Stromal cell of bone marrow (primary cell): ENCODE data around the gene ZNF662.
"Not testable (repeated sequence)": the region's sequence is repeated elsewhere in the genome, so short reads cannot be mapped to it uniquely, and the experiment has no call there.

Experiments used
- DNase-seq: peaks from one replicate; pipeline ENCODE4 v3.0.0-alpha.2; 2012; ENCODE audit warnings: low read depth

Gene ZNF662

DNA sequence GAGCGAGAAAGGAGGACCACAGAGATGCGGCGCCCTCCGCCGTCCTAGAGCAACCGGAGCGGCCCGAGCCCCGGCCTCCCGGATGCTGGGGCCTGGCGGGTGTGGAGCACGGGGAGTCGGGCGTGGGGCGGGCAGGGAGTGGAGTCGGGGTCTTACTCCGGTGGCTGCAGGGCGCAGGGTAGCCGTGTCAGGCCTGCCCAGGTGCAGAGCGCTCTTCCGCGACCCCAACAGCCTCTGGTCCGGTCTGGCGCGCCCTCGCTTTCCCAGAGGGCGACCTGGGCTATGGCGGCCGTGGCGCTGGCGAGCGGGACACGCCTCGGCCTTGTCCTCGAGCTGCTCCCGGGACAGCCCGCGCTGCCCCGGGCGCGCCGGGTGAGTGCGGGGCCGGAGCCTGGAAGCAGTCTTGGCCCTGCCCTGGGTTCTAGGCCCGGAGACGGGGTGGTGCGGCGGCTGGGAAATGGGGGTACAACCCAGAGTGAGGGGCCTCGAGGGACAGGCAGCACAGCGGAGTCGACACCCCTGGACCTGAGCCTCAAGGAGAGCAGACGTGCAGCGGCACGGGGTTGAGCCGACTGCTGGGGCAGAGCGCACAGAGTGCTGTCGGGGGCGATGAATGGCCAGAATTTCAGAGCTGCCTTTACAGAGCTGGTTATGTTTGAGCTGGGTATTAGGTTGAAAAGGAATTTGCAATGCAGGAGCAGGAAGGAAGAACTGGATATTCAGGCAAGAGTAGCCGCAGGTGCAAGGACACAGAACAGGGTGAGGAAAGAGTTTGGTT is at the start of gene ZNF662:
Gene ZNF662, plus strand, starts transcription at position 73 of the 778 bp plus-strand sequence. CDS start 1,973 bp downstream, outside the sequence.
- peak; percentile 14 for DNase-seq

DNA sequence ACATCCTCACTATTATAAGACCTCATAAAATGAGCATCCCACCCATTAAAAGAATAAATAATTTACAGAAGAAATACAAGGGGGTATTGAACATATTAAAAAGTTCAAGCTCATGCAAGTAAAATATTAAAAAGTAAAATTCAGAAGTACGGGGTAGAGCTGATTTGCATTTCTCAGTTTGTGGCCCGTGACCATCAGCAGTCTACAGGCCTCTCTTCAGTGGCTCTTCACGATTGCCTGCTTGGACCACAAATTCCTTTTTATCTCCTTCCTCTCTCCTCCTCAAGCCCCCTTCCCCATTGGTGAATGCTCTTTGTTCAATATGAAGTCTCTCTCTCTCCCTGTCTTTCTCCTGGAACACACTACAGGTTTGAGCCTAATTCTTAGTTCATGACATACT is 49.4 kb upstream of the ZNF662 start:
- no peak for DNase-seq

DNA sequence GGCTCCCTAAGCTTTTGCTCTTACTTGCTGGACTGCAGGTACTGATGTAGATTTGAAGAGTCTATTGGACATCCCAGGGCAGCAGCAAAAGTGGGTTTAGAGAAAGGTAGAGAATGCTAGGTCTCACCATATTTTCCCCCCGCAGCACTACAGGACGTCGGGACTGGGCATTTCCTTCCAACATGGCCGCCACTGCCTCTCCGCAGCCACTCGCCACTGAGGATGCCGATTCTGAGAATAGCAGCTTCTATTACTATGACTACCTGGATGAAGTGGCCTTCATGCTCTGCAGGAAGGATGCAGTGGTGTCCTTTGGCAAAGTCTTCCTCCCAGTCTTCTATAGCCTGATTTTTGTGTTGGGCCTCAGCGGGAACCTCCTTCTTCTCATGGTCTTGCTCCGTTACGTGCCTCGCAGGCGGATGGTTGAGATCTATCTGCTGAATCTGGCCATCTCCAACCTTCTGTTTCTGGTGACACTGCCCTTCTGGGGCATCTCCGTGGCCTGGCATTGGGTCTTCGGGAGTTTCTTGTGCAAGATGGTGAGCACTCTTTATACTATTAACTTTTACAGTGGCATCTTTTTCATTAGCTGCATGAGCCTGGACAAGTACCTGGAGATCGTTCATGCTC is 41.5 kb upstream of the ZNF662 start:
- DNase-seq = no peak

DNA sequence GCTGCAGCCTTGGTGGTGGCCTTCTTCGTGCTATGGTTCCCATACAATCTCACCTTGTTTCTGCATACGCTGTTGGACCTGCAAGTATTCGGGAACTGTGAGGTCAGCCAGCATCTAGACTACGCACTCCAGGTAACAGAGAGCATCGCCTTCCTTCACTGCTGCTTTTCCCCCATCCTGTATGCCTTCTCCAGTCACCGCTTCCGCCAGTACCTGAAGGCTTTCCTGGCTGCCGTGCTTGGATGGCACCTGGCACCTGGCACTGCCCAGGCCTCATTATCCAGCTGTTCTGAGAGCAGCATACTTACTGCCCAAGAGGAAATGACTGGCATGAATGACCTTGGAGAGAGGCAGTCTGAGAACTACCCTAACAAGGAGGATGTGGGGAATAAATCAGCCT is 40.7 kb upstream of the ZNF662 start:
- DNase-seq = no peak

DNA sequence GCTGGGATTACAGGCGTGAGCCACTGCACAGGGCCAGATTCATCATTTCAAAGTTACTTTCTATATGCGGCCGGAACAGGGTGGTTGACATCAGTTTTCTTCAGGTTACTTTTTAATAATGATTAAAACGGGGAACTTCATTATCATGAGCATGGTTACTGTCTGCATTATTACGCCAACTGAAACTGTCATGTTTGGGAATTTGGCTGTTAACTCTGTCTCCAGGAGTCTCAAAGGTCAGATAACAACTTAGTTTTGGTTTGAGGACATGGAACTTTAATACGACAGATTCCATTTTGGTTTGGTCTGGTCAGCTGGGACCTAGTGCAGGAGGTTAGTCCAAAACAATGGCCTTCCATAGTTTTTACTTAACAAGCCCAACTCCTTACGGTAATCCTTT is 38.8 kb upstream of the ZNF662 start:
- no peak for DNase-seq

DNA sequence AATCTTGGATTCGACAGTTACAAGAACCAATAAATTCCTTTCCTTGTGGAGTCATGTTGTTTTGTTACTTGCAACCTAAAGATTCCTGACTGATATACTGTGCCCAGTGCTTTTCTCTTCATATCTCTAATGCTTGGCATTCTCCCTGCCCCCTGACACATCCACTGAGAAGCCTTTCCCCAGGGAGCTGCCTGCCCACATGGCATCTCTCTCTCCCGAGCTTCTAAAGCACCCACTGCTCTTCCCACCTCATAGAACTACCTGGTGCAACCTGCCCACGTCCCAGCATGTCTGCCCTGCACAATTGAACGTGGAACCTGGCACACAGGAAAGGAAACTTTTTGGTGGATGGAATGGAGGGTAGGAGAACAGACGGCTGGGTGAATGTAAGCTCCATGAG is 37.1 kb upstream of the ZNF662 start:
- DNase-seq = no peak

DNA sequence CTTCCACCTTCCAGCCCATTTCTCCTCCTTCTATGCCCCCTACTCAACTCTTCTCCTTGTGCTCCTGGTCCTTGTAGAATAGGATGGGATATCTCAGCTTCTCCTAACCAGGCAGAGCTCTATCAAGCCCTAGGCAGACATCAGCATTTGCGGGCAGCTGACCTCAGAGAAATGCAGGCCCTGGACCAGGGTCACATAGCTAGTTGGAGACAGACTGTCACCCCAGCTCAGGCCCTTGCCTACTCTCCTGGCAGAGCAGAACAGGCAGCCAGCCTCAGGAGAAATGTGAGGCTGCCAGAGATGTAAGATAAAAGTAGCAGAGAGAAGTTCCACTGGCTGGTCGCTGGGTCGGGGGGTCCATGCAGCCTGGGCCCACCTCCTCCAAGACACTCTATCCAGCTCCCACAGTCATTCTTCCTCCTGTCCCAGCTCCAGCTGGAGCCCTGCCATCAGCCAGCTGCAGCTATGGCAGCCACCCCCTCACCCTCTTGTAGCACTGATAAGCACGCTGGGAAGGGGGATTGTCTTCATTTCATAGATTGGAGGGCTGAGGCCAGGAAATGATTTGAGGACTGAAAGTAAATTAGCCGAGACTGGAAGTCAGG is 34.2 kb upstream of the ZNF662 start:
- no peak for DNase-seq

DNA sequence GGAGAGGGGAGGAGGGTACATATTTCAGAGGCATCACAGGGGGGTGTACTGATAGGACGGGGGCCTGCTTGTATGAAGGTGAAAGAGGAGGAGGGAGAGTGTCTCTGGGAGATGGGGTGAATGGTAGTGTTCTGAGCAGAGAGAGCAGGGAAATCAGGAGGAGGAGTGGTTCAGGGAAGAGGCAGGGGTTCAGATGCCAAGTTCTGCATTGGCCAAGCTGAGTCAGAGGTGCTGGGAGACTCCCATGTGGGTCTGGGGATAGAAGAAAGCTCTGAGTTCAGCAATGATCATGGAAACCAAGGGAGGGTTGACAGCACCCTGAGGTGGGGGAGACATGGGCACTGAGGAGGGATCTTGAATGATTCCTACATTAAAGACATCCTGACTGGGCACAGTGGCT is 33.2 kb upstream of the ZNF662 start:
- peak; percentile 4 for DNase-seq

DNA sequence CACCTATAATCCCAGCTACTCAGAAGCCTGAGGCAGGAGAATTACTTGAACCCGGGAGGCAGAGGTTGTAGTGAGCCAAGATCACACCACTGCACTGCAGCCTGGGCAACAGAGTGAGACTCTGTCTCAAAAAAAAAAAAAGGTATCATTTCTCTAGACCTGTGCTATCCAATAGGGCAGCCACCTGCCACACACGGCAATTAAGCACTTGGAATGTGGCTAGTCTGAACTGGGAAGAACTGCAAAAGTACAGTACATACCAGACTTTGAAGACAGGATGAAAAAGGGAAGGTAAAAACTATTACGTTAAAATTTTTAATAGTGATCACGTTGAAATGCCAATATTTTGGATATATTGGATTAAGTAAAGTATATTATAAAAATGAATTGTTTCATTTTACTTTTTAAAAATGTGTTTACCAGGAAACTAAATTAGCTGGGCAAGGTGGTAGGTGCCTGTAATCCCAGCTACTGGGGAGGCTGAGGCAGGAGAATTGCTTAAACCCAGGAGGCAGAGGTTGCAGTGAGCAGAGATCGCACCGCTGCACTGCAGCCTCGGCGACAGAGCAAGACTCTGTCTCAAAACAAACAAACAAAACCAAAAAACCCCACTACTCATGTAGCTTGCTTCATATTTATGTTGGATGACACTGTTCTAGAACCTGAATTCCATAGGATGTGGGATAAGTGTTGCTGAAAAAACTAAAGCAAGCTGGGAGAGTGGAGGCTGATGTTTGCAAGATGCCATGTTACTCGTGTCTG is 32.5 kb upstream of the ZNF662 start:
- no peak for DNase-seq

DNA sequence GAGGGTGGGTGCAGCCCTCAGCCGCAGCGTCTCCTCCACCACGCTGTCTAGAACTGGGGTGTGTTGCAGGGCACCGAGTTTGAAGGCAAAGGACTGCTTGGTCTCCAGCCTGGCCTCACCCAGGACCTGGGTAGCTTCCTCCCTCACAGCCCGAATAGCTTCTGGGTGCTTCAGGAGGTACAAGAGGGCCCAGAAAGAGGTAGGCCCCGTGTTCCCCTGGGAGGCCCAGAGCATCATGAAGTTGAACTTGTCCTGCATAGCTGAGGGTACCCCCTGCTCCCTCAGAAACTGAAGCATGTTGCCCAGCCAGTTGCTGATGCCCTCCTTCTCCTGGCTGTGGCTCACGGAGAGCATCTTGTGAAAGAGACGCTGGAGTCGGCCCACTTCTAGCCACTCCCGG is 31.2 kb upstream of the ZNF662 start:
- no peak for DNase-seq

DNA sequence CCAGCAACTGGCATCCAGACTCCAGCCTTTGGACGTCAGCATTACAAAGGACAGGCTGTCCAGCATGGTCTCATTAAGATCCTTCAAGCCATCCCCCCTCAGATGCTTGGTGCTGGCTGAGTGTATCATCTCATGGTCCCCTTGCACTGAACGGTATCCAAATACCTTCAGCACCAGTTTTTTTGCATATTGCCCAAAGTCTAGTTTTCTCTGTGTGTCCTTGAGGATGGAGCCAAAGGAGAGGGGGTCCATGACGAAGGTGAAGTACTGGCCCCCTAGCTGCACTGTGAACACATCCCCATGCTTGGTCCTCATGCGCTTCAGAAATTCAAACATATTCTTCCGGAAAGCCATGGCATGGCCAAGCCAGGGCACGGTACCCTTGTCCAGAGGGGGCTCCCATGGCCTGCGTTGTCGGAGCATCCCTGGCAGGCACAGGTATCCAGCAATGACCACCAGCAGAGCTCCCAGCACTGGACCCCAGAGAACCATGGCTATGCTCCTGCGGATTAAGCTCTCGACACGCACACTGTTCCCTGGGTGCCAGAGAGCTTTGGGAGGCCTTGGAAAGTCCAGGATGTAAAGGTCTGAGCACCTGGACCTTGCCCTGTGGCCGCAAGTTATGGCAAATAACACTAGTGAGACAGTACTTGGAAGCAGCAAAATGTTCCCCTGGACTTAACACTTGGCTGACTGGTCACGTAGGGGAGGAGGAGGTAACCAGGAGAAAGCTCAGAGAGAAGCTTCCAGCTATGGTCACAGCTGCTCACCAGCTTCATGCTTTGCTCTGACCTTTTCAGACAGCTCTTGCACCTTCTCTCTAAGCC is 30.4 kb upstream of the ZNF662 start, which contains the start of gene CYP8B1:
Gene CYP8B1, minus strand, starts transcription at position 555 of the 827 bp plus-strand sequence. Its CDS starts 63 bp downstream, at position 492.
- no peak for DNase-seq

DNA sequence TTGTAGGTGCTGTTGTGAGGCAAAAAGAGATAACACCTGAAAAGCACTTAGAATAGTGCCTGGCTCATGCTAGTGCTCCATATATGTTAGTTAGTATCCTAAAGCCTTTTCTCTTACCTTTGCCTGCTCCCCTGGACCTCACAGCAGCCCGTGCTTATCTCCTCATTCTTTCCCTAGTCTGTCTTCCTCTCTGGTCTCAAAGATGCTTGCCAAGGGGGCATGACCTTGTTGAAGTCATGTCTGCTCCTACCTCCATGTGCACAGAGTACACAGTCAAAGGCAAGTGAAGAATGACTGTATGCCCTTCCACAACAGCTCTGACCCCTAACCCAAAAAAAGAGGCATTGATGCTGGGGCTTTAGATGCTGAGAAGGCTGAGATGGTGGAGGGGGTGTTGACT is 29.5 kb upstream of the ZNF662 start:
- no peak for DNase-seq

DNA sequence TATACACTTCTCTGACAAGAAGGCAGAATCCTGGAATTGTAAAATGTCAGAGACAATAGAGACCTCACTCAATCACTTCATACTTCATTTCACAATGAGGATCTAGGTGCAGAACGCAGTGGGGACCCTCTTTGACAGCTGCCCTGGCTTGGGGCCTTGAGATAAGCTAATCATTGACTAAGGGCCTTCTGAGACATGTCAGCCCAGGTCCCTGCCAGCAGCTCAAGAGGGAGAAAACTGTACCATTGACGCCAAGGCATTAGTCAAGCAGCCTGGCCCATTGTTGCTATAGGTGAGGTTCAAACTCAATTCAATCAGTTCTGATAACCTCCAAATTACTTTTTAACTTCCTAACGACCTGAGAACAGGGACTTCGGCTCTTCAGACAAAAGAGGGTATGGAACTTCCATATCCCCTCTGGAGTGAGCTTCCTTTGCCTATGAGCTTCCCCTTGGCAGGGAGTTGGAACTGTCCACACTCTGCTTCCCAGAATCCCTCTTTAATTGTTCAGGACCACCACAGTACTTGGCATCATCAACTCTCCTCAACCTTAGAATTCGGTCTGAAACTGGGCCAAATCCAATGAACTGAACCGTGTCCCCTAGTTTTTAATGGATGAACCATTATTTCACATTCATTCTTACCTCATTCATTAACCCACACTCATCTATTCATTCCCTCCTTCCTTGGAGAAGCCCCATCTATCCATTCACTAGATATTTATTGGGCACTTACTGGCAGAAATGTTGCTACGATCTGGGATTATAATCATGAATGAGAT is 28.8 kb upstream of the ZNF662 start:
- DNase-seq = no peak

DNA sequence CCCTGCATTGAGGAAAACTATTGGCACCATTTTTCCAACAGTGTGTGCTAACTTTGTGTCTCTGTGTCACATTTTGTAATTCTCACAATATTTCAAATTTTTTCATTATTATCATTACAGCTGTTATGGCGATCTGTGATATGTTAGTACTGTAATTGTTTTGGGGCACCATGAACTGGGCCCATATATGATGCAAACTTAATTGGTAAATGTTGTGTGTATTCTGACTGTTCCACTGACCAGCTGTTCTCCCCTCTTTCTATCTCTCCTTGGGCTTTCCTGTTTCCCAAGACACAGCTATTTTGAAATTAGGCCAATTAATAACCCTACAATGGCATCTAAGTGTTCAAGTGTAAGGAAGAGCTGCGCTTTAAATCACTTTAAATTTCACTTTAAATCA is 28.1 kb upstream of the ZNF662 start:
- no peak for DNase-seq

DNA sequence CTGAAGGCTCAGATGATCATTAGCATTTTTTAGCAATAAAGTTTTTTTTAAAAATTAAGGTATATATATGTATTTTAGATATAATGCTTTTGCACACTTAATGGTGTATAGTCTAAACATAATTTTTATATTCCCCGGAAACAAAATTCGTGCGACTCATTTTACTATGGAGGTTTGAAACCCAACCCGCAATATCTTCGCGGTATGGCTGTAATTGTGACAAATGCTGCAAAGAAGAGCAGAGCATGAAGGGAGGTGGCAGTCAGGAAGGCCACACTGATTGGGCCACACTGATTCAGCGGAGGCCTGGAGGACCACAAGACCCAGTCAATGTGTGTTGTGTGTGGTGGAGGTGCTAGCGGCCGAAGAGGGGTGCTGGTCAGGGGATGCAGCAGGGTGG is 25.8 kb upstream of the ZNF662 start:
- no peak for DNase-seq

DNA sequence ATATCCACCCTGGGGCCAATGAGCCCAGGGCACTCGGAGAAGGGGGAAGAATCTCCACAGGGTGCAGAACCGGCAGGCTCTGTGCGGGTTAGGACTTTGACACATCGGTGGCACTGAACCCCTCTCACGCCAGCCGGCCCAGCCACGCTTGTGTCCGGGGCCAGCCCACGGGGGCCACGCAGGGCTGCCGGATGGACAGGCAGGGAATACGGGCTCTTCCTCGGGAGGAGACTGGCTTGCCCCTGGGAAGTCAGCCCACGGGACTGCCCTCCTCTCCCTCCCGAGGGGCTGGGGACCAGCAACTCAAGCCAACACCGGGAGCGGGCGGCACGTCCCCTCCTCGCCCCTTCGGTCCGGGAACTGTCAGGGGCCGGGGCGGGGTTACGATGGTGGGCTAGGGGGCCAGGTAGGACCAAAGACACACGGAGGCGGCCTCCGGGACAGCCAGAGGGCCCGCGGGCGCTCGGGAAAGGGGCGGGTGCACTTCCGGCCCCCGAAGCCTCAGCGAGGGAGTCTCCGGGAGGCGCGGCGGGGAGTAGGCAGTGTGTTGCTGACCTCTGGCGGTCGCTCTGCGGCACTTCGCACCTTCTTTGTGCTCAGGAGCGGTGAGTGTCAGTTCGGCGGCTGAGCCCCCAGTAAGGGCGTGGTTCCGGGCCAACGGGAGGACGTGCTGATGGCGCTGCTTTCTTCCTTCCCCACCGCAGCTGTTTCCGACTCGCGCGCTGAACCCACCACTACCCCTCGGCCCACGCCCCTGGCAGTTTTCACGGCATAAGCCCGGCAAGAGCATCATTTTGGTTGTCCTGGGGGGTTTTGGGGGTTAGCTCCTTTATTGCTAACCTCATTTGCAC is 25.1 kb upstream of the ZNF662 start:
- peak; percentile 47 for DNase-seq

DNA sequence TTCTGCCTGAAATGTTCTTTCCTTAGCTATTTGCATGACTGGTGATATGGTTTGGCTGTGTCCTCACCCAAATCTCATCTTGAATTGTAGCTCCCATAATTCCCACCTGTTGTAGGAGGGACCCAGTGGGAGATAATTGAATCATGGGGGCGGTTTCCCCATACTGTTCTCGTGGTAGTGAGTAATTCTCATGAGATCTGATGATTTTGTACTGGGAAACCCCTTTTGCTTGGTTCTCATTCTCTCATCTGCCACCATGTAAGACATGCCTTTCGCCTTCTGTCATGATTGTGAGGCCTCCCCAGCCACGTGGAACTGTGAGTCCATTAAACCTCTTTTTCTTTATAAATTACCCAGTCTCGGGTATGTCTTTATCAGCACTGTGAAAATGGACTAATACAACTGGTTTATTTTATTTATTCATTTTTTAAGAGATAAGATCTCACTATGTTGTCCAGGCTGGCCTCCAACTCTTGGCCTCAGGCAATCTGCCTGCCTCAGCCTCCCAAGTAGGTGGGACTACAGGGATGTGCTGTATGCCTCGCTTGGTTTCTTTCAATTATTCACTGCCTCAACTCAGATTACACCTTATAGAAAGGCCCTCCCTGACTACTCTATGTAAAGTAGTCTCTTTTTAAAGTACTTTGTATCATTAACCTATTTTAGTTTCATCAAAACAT is 22.6 kb upstream of the ZNF662 start:
- not testable (repeated sequence) for DNase-seq

DNA sequence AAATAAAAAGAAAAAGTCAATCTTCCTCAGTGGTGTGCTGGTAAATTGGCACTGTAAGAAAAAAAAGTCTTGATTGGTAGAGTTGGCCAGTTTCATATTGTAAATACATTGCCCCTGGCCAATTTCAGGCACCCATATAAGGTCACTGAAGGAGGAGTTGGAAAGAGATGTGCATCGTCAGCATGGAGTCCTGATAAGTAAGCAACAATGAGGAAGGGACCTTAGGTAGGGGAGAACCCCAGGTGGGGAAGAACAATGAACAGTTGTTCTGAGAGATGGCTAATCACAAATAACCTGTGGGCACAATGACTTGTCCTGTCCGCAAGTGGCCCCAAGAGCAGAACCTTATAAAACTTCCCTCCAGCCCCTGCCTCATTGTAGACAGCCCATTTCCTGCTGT is 21.6 kb upstream of the ZNF662 start:
- DNase-seq = no peak

DNA sequence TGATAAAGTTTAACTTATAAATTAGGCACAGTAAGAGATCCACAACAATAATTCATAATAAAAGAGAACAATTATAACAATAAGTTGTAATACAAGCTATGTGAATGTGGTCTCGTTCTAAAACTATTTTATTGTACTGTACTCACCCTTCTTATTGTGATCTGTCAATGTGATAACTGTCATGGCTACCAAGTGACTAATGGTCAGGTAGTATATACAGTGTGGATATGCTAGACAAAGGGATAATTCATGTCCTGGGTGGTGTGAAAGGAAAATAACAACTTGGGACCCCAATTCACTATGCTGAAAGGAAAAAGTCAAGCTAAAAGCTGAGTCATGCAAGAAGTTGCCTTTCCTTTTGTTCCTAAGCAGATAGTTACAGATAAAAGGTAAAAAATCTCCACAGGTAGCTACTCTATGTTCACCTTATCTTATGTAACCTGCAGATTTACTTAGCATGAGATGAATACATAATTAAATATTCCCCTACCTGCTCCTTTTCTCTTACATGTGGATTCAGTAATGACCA is 19.6 kb upstream of the ZNF662 start:
- DNase-seq = no peak
